HG03175 (cell line): ENCODE results near the gene FAXDC2.

Source experiments
- ATAC-seq: cut with Tn5 transposase; IDR thresholded peaks from one replicate; pipeline ENCODE4 v1.9.1; 2021; ENCODE audit warnings: mild to moderate bottlenecking, moderate library complexity; ENCODE audit not compliant: unreplicated experiment

Gene FAXDC2

GRCh38 chr5:154850255-154851062 is at the start of gene FAXDC2:
FAXDC2 (minus strand) TSS chr5:154850603; CDS start chr5:154838178, 12,425 bp downstream.
- no peak for ATAC-seq

- no peak for ATAC-seq
These were observed 49.7 kb upstream of the FAXDC2 start for GRCh38 chr5:154900066-154900465.

- ATAC-seq: no peak
These were observed 48.9 kb upstream of the FAXDC2 start for GRCh38 chr5:154899151-154899816.

- no peak for ATAC-seq
These were observed 47.8 kb upstream of the FAXDC2 start for GRCh38 chr5:154898210-154898609.

GRCh38 chr5:154896562-154897165 is 46.3 kb upstream of the FAXDC2 start:
- no peak for ATAC-seq

- ATAC-seq: no peak
These were observed 45.5 kb upstream of the FAXDC2 start for GRCh38 chr5:154895606-154896561.

GRCh38 chr5:154893381-154893780 is 43.0 kb upstream of the FAXDC2 start:
- ATAC-seq: no peak

- ATAC-seq: no peak
These were observed 42.0 kb upstream of the FAXDC2 start for GRCh38 chr5:154892369-154892771.

- ATAC-seq: no peak
These were observed 35.0 kb upstream of the FAXDC2 start for GRCh38 chr5:154885439-154885838.

GRCh38 chr5:154884424-154884823 is 34.0 kb upstream of the FAXDC2 start:
- no peak for ATAC-seq

- ATAC-seq: no peak
These were observed 31.6 kb upstream of the FAXDC2 start for GRCh38 chr5:154881986-154882385.

- ATAC-seq: no peak
These were observed 28.4 kb upstream of the FAXDC2 start for GRCh38 chr5:154878642-154879335.

GRCh38 chr5:154873791-154874331 is 23.5 kb upstream of the FAXDC2 start:
- no peak for ATAC-seq

- ATAC-seq: no peak
These were observed 21.3 kb upstream of the FAXDC2 start for GRCh38 chr5:154871734-154872133.

- ATAC-seq: no peak
These were observed 18.3 kb upstream of the FAXDC2 start for GRCh38 chr5:154868702-154869101.

GRCh38 chr5:154866841-154867240 is 16.4 kb upstream of the FAXDC2 start:
- no peak for ATAC-seq

GRCh38 chr5:154865466-154866184 is 15.2 kb upstream of the FAXDC2 start:
- no peak for ATAC-seq

GRCh38 chr5:154863291-154864080 is 13.1 kb upstream of the FAXDC2 start:
- ATAC-seq: no peak
